ENCODE measurements around the gene PRKRA. TPM values are rescaled to one million over a fixed set of nuclear protein-coding genes. Genes with fewer than 3 reads are reported as not detected.
"Not testable (repeated sequence)": the region's sequence is repeated elsewhere in the genome, so short reads cannot be mapped to it uniquely, and the experiment has no call there.

Gene PRKRA
- total and polyA plus RNA-seq, 11 donors = 35.2 to 64.3 (median 49.5) TPM

- peak overlapping the region; percentile 86 to 97 (median 92) for H3K27ac ChIP-seq
- no peaks in the 10 kb centered on the region for H3K36me3 ChIP-seq
- DNase-seq (peak; percentile 72 to 90 (median 80)), ATAC-seq (peak; percentile 71 to 89 (median 87))
- no peaks in the 10 kb centered on the region for H3K27me3 ChIP-seq
- intact Hi-C loops (cut with DNase I) = loop anchor here in 7 of 10 donors (1.0 to 10.0 kb wide), 9 partner anchors 16 to 303 kb away; partner anchors contain the start of genes RBM45 (in 5 of the 7), FKBP7 (in 1 of the 7), PJVK (in 1 of the 7) and PRKRA (in 1 of the 7)
- TF ChIP-seq POLR2A (IDR thresholded peaks at IDR 0.05) (peak in 1 of 2 donors; percentile 27), CTCF (IDR thresholded peaks at IDR 0.05) (peak in 1 of 12 donors; percentile 8)
- H3K4me1 ChIP-seq = peaks cover 0 to 22% (median 6%) of the 10 kb centered on the region in 12 donors
- 0 to 1% (median 1%) methylated on average over 28 to 45 of the region's 45 CpGs for WGBS, 4 donors
- H3K4me3 ChIP-seq = peak overlapping the region; percentile 41 to 88 (median 66)
- H3K9me3 ChIP-seq = no peaks in the 10 kb centered on the region
These were observed 37.3 kb downstream of the PRKRA start for GRCh38 chr2:178413472-178414265.

- not testable (repeated sequence) for DNase-seq, H3K36me3 ChIP-seq, ATAC-seq, H3K4me3 ChIP-seq, H3K9me3 ChIP-seq, H3K27ac ChIP-seq, H3K27me3 ChIP-seq
- WGBS, 4 donors = 96 to 98% (median 97%) methylated on average over 8 of the region's 8 CpGs
- peaks cover 0 to 22% (median 6%) of the 10 kb centered on the region in 12 donors for H3K4me1 ChIP-seq
- intact Hi-C loops (cut with DNase I) = loop anchor here in 6 of 10 donors (2.0 to 10.0 kb wide), 5 partner anchors 66 to 300 kb away; partner anchors contain the start of genes RBM45 (in 4 of the 6) and FKBP7 (in 1 of the 6)
These were observed 38.5 kb downstream of the PRKRA start for GRCh38 chr2:178412453-178412852.

- no peak for TF ChIP-seq POLR2A (IDR thresholded peaks at IDR 0.05)
- TF ChIP-seq CTCF (IDR thresholded peaks at IDR 0.05) = no peak
- Histone ChIP-seq H3K9me3 (no peaks in the 10 kb centered on the region), H3K4me3 (no peak overlapping the region), H3K4me1 (peaks cover 0 to 22% (median 6%) of the 10 kb centered on the region in 12 donors), H3K36me3 (no peaks in the 10 kb centered on the region), H3K27ac (no peak overlapping the region), H3K27me3 (no peaks in the 10 kb centered on the region)
- ATAC-seq = no peak
- intact Hi-C loops (cut with DNase I) = loop anchor here in 6 of 10 donors (2.0 to 10.0 kb wide), 5 partner anchors 67 to 300 kb away; partner anchors contain the start of genes RBM45 (in 4 of the 6) and FKBP7 (in 1 of the 6)
- no peak for DNase-seq
- WGBS, 4 donors = 66 to 89% (median 81%) methylated on average over 3 of the region's 3 CpGs
These were observed 38.9 kb downstream of the PRKRA start for GRCh38 chr2:178412047-178412446.

- H3K27me3 ChIP-seq = no peaks in the 10 kb centered on the region
- no peak for TF ChIP-seq CTCF (IDR thresholded peaks at IDR 0.05)
- no peak for TF ChIP-seq POLR2A (IDR thresholded peaks at IDR 0.05)
- DNase-seq = no peak
- H3K4me1 ChIP-seq = peaks cover 0 to 7% (median 0%) of the 10 kb centered on the region in 12 donors
- no peaks in the 10 kb centered on the region for H3K36me3 ChIP-seq
- no peak for ATAC-seq
- H3K4me3 ChIP-seq = no peak overlapping the region
- no peak overlapping the region for H3K27ac ChIP-seq
- no peaks in the 10 kb centered on the region for H3K9me3 ChIP-seq
- WGBS, 4 donors = 89 to 91% (median 89%) methylated on average over 5 of the region's 5 CpGs
- intact Hi-C loops (cut with DNase I) = no loop called here
These were observed 41.7 kb downstream of the PRKRA start for GRCh38 chr2:178409261-178409660.
